GM19043 (cell line): ENCODE results near the gene DCAF8L1.
"Not testable (repeated sequence)": the region's sequence is repeated elsewhere in the genome, so short reads cannot be mapped to it uniquely, and the experiment has no call there.

Source experiments
- ATAC-seq: cut with Tn5 transposase; IDR thresholded peaks from one replicate; pipeline ENCODE4 v1.9.1; 2021; ENCODE audit warnings: low read depth; ENCODE audit not compliant: unreplicated experiment

DCAF8L1 gene

DNA sequence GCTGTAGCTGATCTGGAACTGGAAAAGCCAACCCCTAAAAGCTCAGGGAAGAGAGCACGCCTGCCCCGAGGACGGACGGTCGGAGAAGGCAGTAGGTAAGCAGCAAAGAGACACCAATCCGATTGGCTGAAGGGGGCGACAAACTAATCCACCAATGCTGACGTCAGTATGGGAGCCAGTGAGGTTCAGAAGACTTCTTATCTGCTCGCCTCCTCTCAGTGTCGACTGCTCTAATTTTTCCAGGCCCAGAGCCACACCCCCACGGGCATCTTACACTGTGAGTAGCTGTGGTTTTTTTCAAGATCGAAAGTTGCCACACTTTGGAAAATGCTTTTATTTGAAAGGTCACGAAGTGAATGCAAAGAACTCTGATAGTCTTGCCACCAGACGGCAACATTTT is at the start of gene DCAF8L1:
Gene DCAF8L1, minus strand, starts transcription at position 101 of the 400 bp plus-strand sequence. CDS start 115 bp downstream, outside the sequence.
- ATAC-seq, result no peak

DNA sequence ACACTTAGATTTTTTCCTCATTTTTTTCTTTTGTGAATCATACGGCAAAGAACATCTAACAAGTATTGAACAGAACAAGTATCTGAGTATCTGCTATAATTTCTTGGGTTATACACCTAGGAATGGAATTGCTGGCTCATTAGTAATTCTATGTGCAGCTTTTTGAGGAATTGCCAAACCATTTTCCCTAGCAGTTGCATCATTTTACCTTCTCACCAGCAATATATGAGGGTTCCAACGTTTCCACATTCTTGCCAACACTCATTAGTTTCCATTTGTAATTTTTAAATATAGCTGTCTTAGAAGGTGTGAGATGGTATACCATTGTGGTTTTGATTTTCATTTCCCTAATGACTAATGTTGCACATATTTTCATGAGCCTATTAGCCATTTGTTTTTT is 41.1 kb upstream of the DCAF8L1 start:
- ATAC-seq, result no peak

DNA sequence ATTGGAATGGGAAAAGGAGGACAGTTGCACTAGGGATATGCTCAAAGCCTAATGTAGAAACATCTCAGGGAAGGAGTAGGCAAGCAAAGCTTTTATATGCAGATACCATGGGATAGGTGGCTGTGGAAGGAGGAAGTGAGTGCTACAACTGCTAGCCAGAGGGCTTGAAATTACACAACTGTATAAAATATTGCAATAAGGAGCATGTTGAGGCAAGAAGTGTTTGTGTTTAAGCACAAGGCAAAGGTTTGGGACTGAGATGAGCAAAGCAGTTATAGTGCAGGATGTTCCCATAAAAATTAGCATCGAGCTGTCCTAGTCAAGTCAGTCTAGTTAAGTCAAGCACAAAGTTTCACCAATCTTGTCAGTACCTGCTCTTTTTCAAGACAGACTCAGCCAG is 35.6 kb upstream of the DCAF8L1 start:
- no peak for ATAC-seq

- ATAC-seq, result no peak
Observed at GRCh38 chrX:28015993-28016392, 34.7 kb upstream of the DCAF8L1 start.

DNA sequence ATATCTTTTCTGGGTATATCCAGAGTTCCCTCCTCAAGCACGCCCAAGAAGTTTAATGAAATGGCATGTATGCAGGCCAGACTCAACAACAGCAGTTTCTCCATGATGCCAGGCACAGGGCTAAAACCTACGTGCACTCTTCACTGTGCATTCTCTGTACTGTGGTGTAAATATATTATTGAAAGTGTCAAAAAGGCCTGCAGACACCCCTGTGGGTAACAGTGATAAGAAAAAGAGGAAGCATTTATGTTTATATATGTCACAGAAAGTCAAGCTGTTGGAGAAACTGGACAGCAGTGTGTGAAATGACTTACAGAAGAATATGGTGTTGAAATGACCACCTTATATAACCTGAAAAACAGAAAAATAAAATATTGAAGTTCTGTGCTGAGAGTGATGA is 29.6 kb upstream of the DCAF8L1 start:
- ATAC-seq, result no peak

DNA sequence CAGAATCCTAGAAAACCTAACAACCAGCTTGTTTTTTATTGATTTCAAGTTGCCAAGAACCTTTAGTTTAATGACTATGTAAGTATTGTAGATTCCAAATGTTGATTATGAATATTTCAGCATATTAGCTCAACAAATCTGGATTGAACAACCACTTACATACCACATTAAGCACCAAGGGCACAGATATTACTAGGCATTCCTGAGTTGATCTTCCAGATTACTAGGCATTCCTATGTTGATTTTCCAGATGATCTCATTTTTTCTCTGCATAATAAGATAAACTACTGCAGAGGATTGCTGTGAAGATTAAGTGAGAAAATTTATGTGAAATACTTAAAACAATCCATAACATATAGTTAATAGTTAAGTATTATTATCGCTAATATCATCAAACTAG is 17.4 kb upstream of the DCAF8L1 start:
- ATAC-seq, result no peak

- ATAC-seq, result no peak
Observed at GRCh38 chrX:27997622-27998021, 16.4 kb upstream of the DCAF8L1 start.

- no peak for ATAC-seq
Observed at GRCh38 chrX:27996132-27996531, 14.9 kb upstream of the DCAF8L1 start.

- no peak for ATAC-seq
Observed at GRCh38 chrX:27995611-27996010, 14.4 kb upstream of the DCAF8L1 start.

DNA sequence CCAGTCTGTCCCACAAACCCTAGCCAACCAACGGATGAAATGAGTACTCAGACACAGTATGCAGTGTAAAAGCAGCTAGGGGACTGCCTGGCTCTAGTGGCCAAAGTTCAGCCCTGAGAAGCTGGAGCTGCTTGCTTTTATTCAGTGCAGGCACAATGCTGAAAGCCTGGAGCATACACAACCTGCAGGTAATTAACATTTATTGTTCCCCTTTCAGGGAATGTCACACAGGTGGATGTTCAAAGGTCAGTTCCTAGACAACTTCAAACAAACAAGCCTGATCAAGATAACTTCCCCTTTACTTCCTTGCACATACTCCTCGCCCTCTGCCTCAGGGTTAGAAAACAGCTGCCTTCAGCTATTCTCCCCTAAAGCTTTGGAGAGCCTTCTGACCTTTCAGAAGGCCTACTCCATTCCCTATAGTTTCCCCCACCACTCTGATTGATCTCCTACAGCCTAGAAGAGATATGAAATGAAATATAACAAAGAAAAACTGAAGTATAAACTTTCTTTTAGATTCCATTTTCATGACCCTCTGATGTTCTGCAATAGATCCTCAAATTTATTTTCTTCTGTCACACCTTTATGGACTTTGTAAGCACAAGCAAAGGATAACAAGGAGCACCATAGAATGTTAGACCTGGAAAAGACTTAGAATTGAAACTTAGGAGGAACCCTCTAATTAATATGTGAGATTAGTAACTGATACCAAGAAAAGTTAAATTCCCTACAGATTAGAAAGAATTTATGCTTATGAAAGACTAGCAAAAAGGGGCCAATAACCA is 6.8 kb upstream of the DCAF8L1 start:
- no peak for ATAC-seq

DNA sequence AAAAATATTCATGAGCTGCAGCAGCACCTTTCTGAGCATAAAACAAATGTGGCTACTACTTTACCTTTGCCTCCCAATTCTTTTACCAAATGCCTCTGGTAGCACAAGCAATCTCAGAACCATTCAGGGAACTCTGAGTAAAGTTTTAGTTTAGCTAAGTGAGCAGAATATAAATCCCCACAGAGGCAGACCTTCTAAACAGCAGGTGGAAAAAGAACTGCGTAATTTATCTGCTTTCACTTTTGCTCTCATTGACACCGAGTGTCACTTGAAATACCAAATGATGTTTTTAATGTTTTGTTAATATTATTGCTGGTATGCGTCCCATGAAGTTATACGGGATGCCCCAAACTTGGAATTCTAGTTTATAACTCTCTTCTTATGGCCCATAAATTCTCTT is 4.3 kb downstream of the DCAF8L1 start:
- not testable (repeated sequence) for ATAC-seq

DNA sequence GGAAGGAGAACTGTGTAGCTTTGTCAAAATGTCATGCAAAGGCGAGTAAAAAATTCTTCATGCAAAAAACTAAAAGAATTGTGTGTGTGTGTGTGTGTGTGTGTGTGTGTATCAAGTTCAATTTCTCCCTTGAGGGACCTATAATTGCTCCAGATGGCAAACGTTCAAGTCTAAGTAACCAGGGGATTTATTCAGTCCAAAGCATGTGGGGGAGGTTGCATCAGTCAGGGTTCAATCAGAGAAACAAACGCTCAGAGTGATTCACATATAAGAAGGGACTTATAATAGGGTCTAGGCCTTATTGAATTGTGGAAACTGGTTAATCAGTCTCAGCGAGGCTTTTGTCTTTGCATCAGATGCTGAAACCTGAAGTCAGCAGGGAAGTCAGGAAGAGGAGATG is 5.0 kb downstream of the DCAF8L1 start:
- ATAC-seq, result no peak

- no peak for ATAC-seq
Observed at GRCh38 chrX:27968878-27969277, 12.4 kb downstream of the DCAF8L1 start.

- ATAC-seq, result no peak
Observed at GRCh38 chrX:27968352-27968751, 12.9 kb downstream of the DCAF8L1 start.

GRCh38 chrX:27966955-27967354 is 14.3 kb downstream of the DCAF8L1 start:
- no peak for ATAC-seq

- no peak for ATAC-seq
Observed at GRCh38 chrX:27966492-27966891, 14.8 kb downstream of the DCAF8L1 start.

DNA sequence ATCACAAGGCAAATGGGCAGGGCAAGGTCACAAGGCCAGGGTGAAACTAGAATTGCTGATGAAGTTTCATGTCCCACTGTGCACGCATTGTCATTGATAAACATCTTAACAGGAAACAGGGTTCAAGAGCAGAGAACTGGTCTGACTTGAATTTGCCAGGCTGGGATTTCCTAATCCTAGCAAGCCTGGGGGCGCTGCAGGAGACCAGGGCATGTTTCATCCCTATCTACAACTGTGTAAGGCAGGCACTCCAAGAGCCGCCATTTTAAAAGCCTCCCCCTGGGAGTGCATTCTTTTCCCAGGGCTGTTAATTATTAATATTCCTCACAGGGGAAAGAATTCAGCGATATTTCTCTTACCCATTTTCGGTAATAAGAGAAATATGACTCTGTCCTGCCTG is 15.9 kb downstream of the DCAF8L1 start:
- ATAC-seq, result not testable (repeated sequence)

GRCh38 chrX:27964432-27964831 is 16.8 kb downstream of the DCAF8L1 start:
- no peak for ATAC-seq

DNA sequence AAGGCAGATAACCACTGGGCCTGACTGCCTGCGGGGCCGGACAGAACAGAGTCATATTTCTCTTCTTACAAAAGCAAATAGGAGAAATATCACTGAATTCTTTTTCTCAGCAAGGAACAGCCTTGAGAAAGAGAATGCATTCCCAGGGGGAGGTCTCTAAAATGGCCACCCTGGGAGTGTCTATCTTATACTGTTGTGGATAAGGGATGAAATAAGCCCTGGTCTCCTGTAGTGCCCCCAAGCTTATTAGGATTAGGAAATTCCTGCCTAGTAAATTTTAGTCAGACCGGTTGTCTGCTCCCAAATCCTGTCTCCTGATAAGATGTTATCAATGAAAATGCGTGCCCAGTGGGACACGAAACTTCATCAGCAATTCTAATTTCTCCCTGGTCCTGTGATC is 20.8 kb downstream of the DCAF8L1 start:
- ATAC-seq, result not testable (repeated sequence)

DNA sequence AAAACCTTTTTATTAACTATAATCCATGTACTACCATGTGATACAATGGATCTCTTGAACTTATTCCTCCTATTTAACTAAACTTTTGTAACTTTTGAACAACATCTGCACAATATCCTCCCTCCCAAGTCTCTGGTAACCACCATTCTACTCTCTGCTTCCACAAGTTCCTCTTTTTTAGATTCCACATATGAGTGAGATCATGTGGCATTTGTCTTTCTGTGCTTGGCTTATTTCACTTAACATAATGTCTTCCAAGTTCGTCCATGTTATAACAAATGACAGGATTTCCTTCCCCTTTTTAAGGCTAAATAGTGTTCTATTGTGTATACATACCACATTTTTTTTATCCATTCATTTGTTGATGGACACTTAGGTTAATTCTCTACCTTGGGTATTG is 28.1 kb downstream of the DCAF8L1 start:
- ATAC-seq, result no peak

DNA sequence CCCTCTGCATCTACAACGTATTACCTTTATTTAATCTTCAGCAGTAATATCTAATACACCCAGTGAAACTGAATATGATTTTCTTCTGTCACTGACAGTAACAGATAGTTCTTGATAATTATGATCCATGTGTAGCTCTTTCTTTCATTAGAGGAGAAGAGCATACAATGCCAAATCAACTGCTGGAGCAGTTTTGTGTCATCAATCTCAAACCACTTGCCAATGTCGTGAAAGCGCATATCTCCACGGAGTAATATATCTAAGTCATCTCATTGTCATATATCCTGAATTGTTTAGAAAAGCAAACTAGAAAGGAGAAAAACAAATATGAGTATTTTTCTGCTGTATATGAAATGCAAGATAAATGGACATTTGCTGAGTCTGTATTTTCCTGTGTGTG is 47.9 kb downstream of the DCAF8L1 start:
- ATAC-seq, result no peak
